Cardiac muscle cell (in vitro differentiated cells and primary cell): Measurements from ENCODE around the gene MYPOP. TPM values are rescaled to one million over a fixed set of nuclear protein-coding genes. Genes with fewer than 3 reads are reported as not detected.
A peak's percentile ranks its signal among the peaks of the same experiment; 100 is the strongest.

Experiments used
- DNase-seq, 2 donors: peaks; one replicate each; pipeline versions ENCODE4 v3.0.0 to v3.0.0-alpha.2; 2010 to 2017; ENCODE audit warnings: low read depth in 1 of 2, low spot score in 1 of 2
- H3K27ac ChIP-seq: fragments of 200-600 bp; sonication (generic); 2 replicates; pipeline ENCODE4 v1.5.1; 2016
- H3K27me3 ChIP-seq: fragments of 200-600 bp; sonication (generic); 2 replicates; pipeline ENCODE4 v1.6.0; 2016; ENCODE audit warnings: control low read depth
- H3K36me3 ChIP-seq: fragments of 200-600 bp; sonication (generic); 2 replicates; pipeline ENCODE4 v1.5.1; 2016; ENCODE audit warnings: control low read depth
- H3K4me1 ChIP-seq: fragments of 200-600 bp; sonication (generic); 2 replicates; pipeline ENCODE4 v1.8.1; 2017; ENCODE audit warnings: low read depth, mild to moderate bottlenecking, mixed run types
- H3K4me3 ChIP-seq: fragments of 200-600 bp; sonication (generic); 2 replicates; pipeline ENCODE4 v1.5.1; 2016; ENCODE audit warnings: mild to moderate bottlenecking
- H3K9me3 ChIP-seq: fragments of 200-600 bp; sonication (generic); 2 replicates; pipeline ENCODE4 v1.5.1; 2017; ENCODE audit warnings: low read depth, mild to moderate bottlenecking, control low read depth
- polyA plus RNA-seq: library from polyadenylated mRNA; unstranded; fragments of >200 nt; fragmentation: Nextera tagmentation; extraction: Ambion mirVana; gene quantifications from 2 replicates; pipeline ENCODE4 v1.2.1, GENCODE V29; 2016
- total RNA-seq: library from RNA; depleted of rRNA; stranded (reverse); fragments of >200 nt; gene quantifications from 2 replicates; pipeline ENCODE4 v1.2.3, GENCODE V29; 2016
- TF ChIP-seq, protein P1 (sequence below): IDR thresholded peaks from 2 replicates; pipeline ENCODE4 v1.5.1; 2012; ENCODE audit warnings: low read depth, mild to moderate bottlenecking, low read length

MYPOP gene
- total and polyA plus RNA-seq, 2 experiments from 2014 or later = 2.0 to 7.3 TPM

DNA sequence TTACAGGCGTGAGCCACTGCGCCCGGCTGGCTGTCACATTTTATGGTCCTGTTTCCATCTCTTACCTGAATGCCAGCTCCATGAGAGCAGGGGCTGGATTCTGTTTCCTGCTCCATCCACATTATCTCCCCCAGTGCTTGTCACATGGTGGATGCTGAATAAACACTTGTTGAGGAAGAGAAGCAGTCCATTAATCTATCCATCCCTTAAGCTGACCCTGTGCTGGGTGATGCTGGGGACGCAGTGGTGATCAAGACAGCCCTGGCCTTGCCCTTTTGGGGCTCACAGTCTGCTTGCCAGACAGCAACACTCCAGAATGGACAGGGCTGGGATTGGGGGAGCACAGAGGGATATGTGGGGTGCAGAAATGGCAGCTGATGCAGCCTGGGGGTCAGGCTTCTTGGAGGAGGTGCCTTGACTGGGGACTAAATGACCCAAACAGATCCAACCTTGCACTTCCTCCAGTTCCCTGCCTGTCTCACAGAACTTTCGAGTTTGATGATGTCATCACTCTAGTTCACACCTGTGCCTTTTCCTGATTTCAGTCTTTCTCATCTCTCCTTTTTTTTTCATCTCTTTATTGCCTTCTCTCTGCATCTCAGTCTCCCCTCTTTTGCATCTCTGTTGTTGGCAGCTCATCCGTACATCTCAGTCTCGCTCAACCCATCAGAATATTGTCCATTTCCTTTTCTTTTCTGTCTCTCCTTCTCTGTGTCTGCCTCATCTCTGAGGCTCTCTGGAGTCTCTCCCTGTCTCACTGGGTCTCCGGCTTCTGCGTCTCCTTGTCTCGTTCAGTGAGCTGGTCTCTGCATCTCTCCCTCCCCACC, 21.1 kb downstream of the MYPOP start:
- DNase-seq = no peak
- H3K36me3 ChIP-seq = peaks cover 3% of the 10 kb centered on the region
- TF ChIP-seq, protein P1, sequence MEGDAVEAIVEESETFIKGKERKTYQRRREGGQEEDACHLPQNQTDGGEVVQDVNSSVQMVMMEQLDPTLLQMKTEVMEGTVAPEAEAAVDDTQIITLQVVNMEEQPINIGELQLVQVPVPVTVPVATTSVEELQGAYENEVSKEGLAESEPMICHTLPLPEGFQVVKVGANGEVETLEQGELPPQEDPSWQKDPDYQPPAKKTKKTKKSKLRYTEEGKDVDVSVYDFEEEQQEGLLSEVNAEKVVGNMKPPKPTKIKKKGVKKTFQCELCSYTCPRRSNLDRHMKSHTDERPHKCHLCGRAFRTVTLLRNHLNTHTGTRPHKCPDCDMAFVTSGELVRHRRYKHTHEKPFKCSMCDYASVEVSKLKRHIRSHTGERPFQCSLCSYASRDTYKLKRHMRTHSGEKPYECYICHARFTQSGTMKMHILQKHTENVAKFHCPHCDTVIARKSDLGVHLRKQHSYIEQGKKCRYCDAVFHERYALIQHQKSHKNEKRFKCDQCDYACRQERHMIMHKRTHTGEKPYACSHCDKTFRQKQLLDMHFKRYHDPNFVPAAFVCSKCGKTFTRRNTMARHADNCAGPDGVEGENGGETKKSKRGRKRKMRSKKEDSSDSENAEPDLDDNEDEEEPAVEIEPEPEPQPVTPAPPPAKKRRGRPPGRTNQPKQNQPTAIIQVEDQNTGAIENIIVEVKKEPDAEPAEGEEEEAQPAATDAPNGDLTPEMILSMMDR = no peak
- no peaks in the 10 kb centered on the region for H3K27me3 ChIP-seq
- H3K4me1 ChIP-seq = peaks cover 16% of the 10 kb centered on the region
- no peak overlapping the region for H3K27ac ChIP-seq
- no peak overlapping the region for H3K4me3 ChIP-seq
- no peaks in the 10 kb centered on the region for H3K9me3 ChIP-seq

DNA sequence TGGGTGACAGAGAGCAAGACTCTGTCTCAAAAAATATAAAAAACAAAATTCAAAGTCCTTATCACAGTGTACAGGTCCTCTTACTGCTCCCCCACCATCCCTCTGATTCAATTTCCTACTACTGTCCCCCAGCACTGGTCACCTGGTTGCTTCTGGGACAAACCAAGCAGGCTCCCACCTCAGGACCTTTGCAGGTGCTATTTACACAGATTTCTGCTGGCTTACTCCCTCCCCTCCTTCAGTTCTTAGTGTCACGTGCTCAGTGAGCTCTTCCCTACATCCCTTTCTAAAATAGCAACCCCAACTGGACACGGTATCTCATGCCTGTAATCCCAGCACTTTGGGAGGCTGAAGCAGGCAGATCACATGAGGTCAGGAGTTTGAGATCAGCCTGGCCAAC, 22.4 kb downstream of the MYPOP start:
- no peaks in the 10 kb centered on the region for H3K9me3 ChIP-seq
- DNase-seq = no peak
- peaks cover 19% of the 10 kb centered on the region for H3K4me1 ChIP-seq
- TF ChIP-seq, protein P1 = no peak
- H3K27ac ChIP-seq = no peak overlapping the region
- peaks cover 3% of the 10 kb centered on the region for H3K36me3 ChIP-seq
- no peaks in the 10 kb centered on the region for H3K27me3 ChIP-seq
- no peak overlapping the region for H3K4me3 ChIP-seq

DNA sequence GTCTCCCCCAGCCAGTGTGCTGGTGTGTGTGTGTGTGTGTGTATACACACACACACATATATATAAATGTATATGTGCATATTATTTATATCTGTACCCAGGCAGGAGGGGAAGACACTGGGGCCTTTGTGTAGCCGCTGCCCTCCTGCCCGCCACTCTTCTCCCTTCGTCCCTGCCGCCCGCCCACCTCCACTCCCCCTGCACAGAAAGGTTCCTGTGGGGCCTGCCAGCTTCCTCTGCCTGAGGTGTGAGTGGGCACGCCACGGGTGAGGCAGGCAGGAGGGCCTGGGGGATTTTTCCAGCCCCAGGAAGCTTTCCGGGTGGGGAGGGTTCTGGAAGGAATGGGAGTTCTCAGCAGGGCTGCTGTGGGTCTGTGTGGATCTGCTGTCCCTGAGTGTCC, 23.4 kb downstream of the MYPOP start:
- Histone ChIP-seq H3K9me3 (no peaks in the 10 kb centered on the region), H3K4me3 (no peak overlapping the region), H3K27me3 (no peaks in the 10 kb centered on the region), H3K36me3 (no peaks in the 10 kb centered on the region), H3K27ac (no peak overlapping the region), H3K4me1 (peaks cover 19% of the 10 kb centered on the region)
- TF ChIP-seq, protein P1 = no peak
- no peak for DNase-seq

DNA sequence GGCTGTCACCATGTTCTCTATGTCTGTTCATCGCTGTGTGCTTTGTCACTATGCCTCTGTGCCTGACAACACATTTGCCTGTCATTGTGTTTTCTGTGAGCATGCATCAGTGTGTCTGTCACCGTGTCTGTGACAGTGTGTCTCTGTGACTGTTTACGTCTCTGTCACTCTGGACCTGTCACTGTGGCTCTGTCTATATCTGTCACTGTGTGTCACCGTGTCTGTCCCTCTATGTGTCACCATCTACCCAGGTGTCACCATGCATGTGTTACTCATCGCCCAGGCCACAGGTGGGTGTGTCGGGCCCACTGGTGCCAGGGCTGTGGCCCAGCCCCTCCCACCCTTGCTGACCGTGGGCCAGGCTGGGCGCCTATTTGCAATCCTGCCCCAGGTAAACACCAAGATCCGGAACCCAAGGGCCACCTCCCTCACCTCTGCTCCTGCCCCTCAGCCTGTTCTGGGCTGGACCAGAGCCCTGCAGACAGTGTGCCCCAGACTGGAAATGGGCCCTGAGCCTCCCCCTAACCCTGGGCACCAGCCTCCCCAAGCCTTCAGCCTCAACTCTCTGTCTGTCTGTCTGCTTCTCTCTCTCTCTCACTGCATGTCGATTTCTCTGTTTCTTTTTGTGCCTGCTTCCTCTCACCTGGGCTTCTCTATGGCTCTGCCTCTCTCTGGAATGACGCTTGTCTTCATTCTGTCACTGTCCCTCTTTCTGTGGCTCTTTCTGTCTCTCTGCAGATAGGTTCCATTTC, 24.2 kb downstream of the MYPOP start:
- H3K36me3 ChIP-seq = no peaks in the 10 kb centered on the region
- TF ChIP-seq, protein P1 = no peak
- no peak overlapping the region for H3K4me3 ChIP-seq
- no peak for DNase-seq
- no peak overlapping the region for H3K27ac ChIP-seq
- H3K27me3 ChIP-seq = no peaks in the 10 kb centered on the region
- H3K9me3 ChIP-seq = no peaks in the 10 kb centered on the region
- peaks cover 19% of the 10 kb centered on the region for H3K4me1 ChIP-seq

DNA sequence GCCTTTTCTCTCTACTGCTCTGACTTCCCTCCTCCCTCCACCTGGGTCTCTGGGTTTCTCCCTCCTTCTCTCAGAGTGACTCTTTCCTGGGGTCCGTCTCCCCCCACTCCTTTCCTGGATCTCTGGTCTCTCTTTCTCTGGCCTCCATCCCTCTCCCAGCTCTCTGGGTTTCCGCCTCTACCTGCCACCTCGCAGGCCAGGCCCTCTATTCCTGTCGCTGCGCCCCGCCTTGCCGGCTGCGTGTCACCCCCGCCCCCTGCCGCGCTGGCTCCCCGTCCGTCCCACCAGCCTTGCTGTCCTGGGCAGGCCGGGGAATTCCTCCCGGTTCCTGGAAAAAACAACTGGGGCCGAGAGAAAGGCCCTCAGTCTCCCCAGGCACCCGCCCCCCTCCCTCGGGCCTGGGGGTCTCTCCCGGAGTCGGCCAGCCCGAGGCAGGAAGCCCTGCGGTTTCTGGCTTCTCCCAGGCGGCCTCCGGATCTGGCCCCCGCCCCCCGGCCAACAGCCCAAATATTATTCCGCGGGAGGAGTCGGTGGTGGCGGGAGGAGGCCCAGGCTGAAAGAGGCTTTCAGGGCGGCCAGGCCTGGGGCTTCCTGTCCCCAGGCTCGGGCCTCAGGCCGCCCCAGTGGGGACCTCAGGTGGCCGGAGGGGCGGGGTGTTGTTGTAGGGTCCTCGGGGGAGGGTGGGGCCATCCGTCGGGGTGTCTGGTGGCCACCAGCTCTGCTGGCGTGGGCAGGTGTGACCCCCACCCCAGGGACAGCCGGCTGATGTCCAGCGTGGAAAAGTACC, 25.8 kb downstream of the MYPOP start:
- Histone ChIP-seq H3K27me3 (no peaks in the 10 kb centered on the region), H3K36me3 (no peaks in the 10 kb centered on the region), H3K27ac (peak overlapping the region; percentile 50), H3K4me3 (no peak overlapping the region), H3K4me1 (peaks cover 9% of the 10 kb centered on the region), H3K9me3 (no peaks in the 10 kb centered on the region)
- TF ChIP-seq, protein P1 = no peak
- peak; percentile 41 to 75 for DNase-seq
